Measurements from ENCODE around the gene ZXDC. TPM values are rescaled to one million over a fixed set of nuclear protein-coding genes. Genes with fewer than 3 reads are reported as not detected.

ZXDC gene
- total RNA-seq, 1 donor from 2014 or later, result 18.8 TPM

DNA sequence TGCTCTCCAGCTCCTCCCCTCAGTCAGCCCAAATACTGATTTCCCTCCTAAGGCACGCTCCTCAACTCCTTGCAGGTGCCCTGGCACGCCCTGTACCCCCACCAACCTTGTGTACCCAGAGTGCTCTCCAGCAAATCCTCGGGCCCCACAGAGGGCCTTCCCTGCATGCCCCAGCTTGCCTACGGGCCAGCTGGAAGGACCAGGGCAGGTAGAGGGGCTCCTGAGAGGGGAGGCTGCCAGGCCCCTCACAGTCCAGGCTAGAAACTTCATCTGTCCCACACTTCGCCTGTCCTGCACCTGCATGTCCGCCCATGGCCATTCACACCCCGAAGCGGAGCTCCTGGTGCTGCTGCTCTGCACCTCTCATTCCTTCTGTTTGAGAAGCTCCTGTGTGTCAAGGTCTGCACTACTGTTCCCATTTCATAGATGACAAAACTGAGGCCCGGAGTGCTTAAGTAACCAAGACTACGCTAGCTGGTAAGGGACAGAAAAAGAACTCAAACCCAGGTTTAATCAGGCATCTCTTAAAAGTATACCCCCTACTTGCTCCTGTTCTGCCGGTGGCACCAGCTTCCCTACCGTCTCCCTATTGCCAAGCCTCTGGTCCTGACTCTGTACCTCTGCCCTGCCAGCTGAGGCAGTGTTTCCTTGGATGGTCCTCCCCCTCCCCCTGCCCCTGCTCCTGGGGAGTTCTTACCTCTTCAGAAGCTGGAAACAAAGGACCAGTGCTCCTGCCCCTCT, 35.6 kb downstream of the ZXDC start:
- Histone ChIP-seq H3K9me3 (ENCODE audit: control insufficient read depth in 3 of 3, low read length in 3 of 3) (no peaks in the 10 kb centered on the region), H3K27ac (ENCODE audit: low read depth, low read length) (no peak overlapping the region), H3K4me1 (ENCODE audit: control insufficient read depth in 3 of 3, insufficient read depth in 3 of 3, low read length in 3 of 3) (peaks cover 11 to 18% (median 16%) of the 10 kb centered on the region in 3 donors), H3K9ac (ENCODE audit: low read depth in 1 of 3, low read length in 3 of 3) (no peak overlapping the region), H3K27me3 (ENCODE audit: control insufficient read depth in 3 of 3, insufficient read depth in 3 of 3, low read length in 3 of 3) (no peaks in the 10 kb centered on the region), H3K36me3 (ENCODE audit: control insufficient read depth in 3 of 3, insufficient read depth in 3 of 3, low read length in 3 of 3) (peaks cover 36 to 50% (median 47%) of the 10 kb centered on the region in 3 donors), H3K4me3 (ENCODE audit: low read length in 3 of 3) (no peak overlapping the region)

DNA sequence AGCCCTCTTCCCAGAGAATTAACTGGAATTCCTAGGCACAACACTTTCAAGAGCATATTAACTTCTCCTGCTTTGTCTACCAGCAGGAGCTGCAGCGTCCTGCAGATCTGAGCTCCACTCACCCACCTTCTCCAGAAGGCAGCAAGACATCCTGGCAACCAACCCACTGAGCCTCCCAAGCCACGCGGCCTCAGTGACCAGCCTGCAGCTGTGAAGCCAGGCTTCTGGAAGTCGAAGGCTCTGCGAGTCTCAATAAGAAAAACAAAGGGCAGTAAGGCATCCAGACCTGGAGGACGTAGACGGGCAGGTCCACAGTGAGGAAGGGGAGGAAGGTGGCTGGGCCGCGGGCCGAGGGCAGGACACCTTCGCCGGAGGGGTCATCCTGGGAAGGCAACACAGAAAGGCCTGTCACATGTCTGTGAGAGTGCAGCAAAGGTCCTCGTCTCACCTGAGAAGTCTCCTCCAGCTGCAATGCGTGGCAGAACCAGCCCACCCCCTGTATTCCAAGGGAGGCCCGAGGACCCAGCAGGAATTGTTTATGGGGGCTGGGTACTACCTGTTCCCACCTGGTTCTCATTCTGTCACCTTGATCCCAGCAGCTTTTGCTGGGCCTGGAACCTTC, 36.2 kb downstream of the ZXDC start:
- Histone ChIP-seq H3K4me1 (ENCODE audit: control insufficient read depth in 3 of 3, insufficient read depth in 3 of 3, low read length in 3 of 3) (peaks cover 11 to 18% (median 16%) of the 10 kb centered on the region in 3 donors), H3K27me3 (ENCODE audit: control insufficient read depth in 3 of 3, insufficient read depth in 3 of 3, low read length in 3 of 3) (no peaks in the 10 kb centered on the region), H3K36me3 (ENCODE audit: control insufficient read depth in 3 of 3, insufficient read depth in 3 of 3, low read length in 3 of 3) (peaks cover 37 to 51% (median 50%) of the 10 kb centered on the region in 3 donors), H3K9ac (ENCODE audit: low read depth in 1 of 3, low read length in 3 of 3) (no peak overlapping the region), H3K4me3 (ENCODE audit: low read length in 3 of 3) (no peak overlapping the region), H3K27ac (ENCODE audit: low read depth, low read length) (no peak overlapping the region), H3K9me3 (ENCODE audit: control insufficient read depth in 3 of 3, low read length in 3 of 3) (no peaks in the 10 kb centered on the region)

GRCh38 chr3:126438746-126439145, 36.9 kb downstream of the ZXDC start:
- Histone ChIP-seq H3K9me3 (ENCODE audit: control insufficient read depth in 3 of 3, low read length in 3 of 3) (no peaks in the 10 kb centered on the region), H3K4me3 (ENCODE audit: low read length in 3 of 3) (no peak overlapping the region), H3K9ac (ENCODE audit: low read depth in 1 of 3, low read length in 3 of 3) (no peak overlapping the region), H3K36me3 (ENCODE audit: control insufficient read depth in 3 of 3, insufficient read depth in 3 of 3, low read length in 3 of 3) (peaks cover 37 to 51% (median 50%) of the 10 kb centered on the region in 3 donors), H3K4me1 (ENCODE audit: control insufficient read depth in 3 of 3, insufficient read depth in 3 of 3, low read length in 3 of 3) (peaks cover 11 to 22% (median 18%) of the 10 kb centered on the region in 3 donors), H3K27ac (ENCODE audit: low read depth, low read length) (no peak overlapping the region), H3K27me3 (ENCODE audit: control insufficient read depth in 3 of 3, insufficient read depth in 3 of 3, low read length in 3 of 3) (no peaks in the 10 kb centered on the region)

DNA sequence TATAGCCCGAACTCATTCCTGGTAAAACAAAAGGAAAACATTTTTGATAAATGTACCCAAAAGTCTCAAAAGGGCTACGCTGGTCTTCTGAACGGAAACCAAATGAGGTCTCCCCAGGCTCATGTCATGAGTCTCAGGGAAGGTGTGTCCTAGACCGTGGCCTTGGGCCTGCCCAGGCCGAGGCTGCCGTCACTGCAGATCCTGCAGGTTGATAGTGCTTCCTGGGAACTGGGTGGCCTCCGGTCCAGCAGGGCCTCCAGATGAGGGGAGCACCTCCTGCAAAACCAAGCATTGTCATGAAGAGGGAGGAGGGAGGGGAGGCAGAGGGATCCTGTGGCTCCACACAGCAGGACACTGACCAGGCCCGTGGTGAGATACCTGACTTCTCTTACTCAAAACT, 37.5 kb downstream of the ZXDC start:
- H3K36me3 ChIP-seq (ENCODE audit: control insufficient read depth in 3 of 3, insufficient read depth in 3 of 3, low read length in 3 of 3), result peaks cover 37 to 51% (median 50%) of the 10 kb centered on the region in 3 donors
- no peak overlapping the region for H3K27ac ChIP-seq (ENCODE audit: low read depth, low read length)
- no peaks in the 10 kb centered on the region for H3K27me3 ChIP-seq (ENCODE audit: control insufficient read depth in 3 of 3, insufficient read depth in 3 of 3, low read length in 3 of 3)
- H3K4me3 ChIP-seq (ENCODE audit: low read length in 3 of 3), result no peak overlapping the region
- no peak overlapping the region for H3K9ac ChIP-seq (ENCODE audit: low read depth in 1 of 3, low read length in 3 of 3)
- peaks cover 11 to 28% (median 23%) of the 10 kb centered on the region in 3 donors for H3K4me1 ChIP-seq (ENCODE audit: control insufficient read depth in 3 of 3, insufficient read depth in 3 of 3, low read length in 3 of 3)
- no peaks in the 10 kb centered on the region for H3K9me3 ChIP-seq (ENCODE audit: control insufficient read depth in 3 of 3, low read length in 3 of 3)

GRCh38 chr3:126436826-126437717, 38.6 kb downstream of the ZXDC start:
- no peak overlapping the region for H3K27ac ChIP-seq (ENCODE audit: low read depth, low read length)
- H3K27me3 ChIP-seq (ENCODE audit: control insufficient read depth in 3 of 3, insufficient read depth in 3 of 3, low read length in 3 of 3), result no peaks in the 10 kb centered on the region
- no peak overlapping the region for H3K4me3 ChIP-seq (ENCODE audit: low read length in 3 of 3)
- H3K9me3 ChIP-seq (ENCODE audit: control insufficient read depth in 3 of 3, low read length in 3 of 3), result no peaks in the 10 kb centered on the region
- H3K9ac ChIP-seq (ENCODE audit: low read depth in 1 of 3, low read length in 3 of 3), result no peak overlapping the region
- H3K4me1 ChIP-seq (ENCODE audit: control insufficient read depth in 3 of 3, insufficient read depth in 3 of 3, low read length in 3 of 3), result peaks cover 6 to 33% (median 25%) of the 10 kb centered on the region in 3 donors
- H3K36me3 ChIP-seq (ENCODE audit: control insufficient read depth in 3 of 3, insufficient read depth in 3 of 3, low read length in 3 of 3), result peaks cover 40 to 51% (median 50%) of the 10 kb centered on the region in 3 donors

GRCh38 chr3:126435456-126436315, 40.0 kb downstream of the ZXDC start:
- Histone ChIP-seq H3K9me3 (ENCODE audit: control insufficient read depth in 3 of 3, low read length in 3 of 3) (no peaks in the 10 kb centered on the region), H3K9ac (ENCODE audit: low read depth in 1 of 3, low read length in 3 of 3) (peak overlapping the region in 1 of 3 donors; percentile 8), H3K36me3 (ENCODE audit: control insufficient read depth in 3 of 3, insufficient read depth in 3 of 3, low read length in 3 of 3) (peaks cover 40 to 45% (median 42%) of the 10 kb centered on the region in 3 donors), H3K27me3 (ENCODE audit: control insufficient read depth in 3 of 3, insufficient read depth in 3 of 3, low read length in 3 of 3) (no peaks in the 10 kb centered on the region), H3K4me1 (ENCODE audit: control insufficient read depth in 3 of 3, insufficient read depth in 3 of 3, low read length in 3 of 3) (peaks cover 0 to 26% (median 17%) of the 10 kb centered on the region in 3 donors), H3K27ac (ENCODE audit: low read depth, low read length) (no peak overlapping the region), H3K4me3 (ENCODE audit: low read length in 3 of 3) (no peak overlapping the region)

DNA sequence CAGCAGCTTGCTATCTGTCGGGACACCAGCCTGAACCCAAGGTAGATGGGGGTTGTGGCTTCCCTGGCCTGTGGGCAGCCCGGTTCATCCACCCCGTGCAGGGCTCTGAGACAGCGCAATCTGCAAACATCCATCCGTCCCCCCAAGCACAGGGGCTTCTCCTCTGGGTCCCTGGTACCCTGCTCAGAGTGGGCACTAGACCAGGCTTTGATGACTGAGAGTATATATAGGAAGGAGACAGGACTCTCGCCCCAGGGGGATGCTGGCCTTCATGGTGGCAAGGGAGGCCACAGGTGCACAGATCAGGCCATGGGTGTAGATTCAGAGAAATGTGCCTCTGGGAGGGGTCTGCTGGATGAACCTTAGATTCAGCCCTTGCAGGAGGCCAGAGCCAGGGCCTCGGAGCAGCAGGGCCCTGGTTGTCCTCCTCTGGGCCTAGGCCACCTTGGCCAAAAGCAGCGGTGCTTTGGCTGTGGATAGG, 40.7 kb downstream of the ZXDC start:
- Histone ChIP-seq H3K9me3 (ENCODE audit: control insufficient read depth in 3 of 3, low read length in 3 of 3) (no peaks in the 10 kb centered on the region), H3K9ac (ENCODE audit: low read depth in 1 of 3, low read length in 3 of 3) (no peak overlapping the region), H3K27me3 (ENCODE audit: control insufficient read depth in 3 of 3, insufficient read depth in 3 of 3, low read length in 3 of 3) (no peaks in the 10 kb centered on the region), H3K27ac (ENCODE audit: low read depth, low read length) (no peak overlapping the region), H3K4me3 (ENCODE audit: low read length in 3 of 3) (no peak overlapping the region), H3K36me3 (ENCODE audit: control insufficient read depth in 3 of 3, insufficient read depth in 3 of 3, low read length in 3 of 3) (peaks cover 38 to 40% (median 40%) of the 10 kb centered on the region in 3 donors), H3K4me1 (ENCODE audit: control insufficient read depth in 3 of 3, insufficient read depth in 3 of 3, low read length in 3 of 3) (peaks cover 0 to 26% (median 17%) of the 10 kb centered on the region in 3 donors)

DNA sequence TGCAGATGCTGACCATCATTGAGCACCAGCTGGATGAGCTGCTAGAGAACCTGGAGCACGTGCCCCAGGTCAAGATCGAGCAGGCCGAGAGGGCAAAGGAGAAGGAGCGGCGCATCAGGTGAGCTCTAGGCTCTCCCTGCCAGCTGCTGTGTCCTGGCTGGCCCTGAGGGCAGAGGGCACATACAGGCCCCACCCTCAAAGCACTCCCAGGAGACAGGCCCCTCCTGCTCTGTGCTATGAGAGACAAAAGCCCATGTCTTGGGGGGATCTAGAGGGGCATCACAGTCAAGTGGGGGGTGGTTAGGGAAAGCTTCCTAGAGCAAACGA, 41.5 kb downstream of the ZXDC start:
- peaks cover 31 to 36% (median 33%) of the 10 kb centered on the region in 3 donors for H3K36me3 ChIP-seq (ENCODE audit: control insufficient read depth in 3 of 3, insufficient read depth in 3 of 3, low read length in 3 of 3)
- no peak overlapping the region for H3K27ac ChIP-seq (ENCODE audit: low read depth, low read length)
- no peaks in the 10 kb centered on the region for H3K27me3 ChIP-seq (ENCODE audit: control insufficient read depth in 3 of 3, insufficient read depth in 3 of 3, low read length in 3 of 3)
- no peaks in the 10 kb centered on the region for H3K9me3 ChIP-seq (ENCODE audit: control insufficient read depth in 3 of 3, low read length in 3 of 3)
- H3K4me1 ChIP-seq (ENCODE audit: control insufficient read depth in 3 of 3, insufficient read depth in 3 of 3, low read length in 3 of 3), result peaks cover 0 to 26% (median 17%) of the 10 kb centered on the region in 3 donors
- H3K4me3 ChIP-seq (ENCODE audit: low read length in 3 of 3), result no peak overlapping the region
- H3K9ac ChIP-seq (ENCODE audit: low read depth in 1 of 3, low read length in 3 of 3), result no peak overlapping the region
